ENCODE results near the gene CCNF.

- TF ChIP-seq ZNF592 (IDR thresholded peaks at IDR 0.05) (no peak), RELB (IDR thresholded peaks at IDR 0.05; ENCODE audit: low read depth) (no peak), FOXK2 (IDR thresholded peaks at IDR 0.05) (no peak), ZNF24 (IDR thresholded peaks at IDR 0.05) (no peak), HDAC2 (IDR thresholded peaks at IDR 0.05) (no peak), CTCF (IDR thresholded peaks at IDR 0.05 in 2 of 3, conservative IDR thresholded peaks at IDR 0.05 in 1 of 3; ENCODE audit: control insufficient read depth in 2 of 3, extremely low read depth in 1 of 3, insufficient read depth in 1 of 3, low read depth in 3 of 3, low read length in 3 of 3) (no peak), CREM (IDR thresholded peaks at IDR 0.05; ENCODE audit: low read depth) (no peak), IRF4 (IDR thresholded peaks at IDR 0.05; ENCODE audit: low read depth, low read length) (no peak), RAD21 (IDR thresholded peaks at IDR 0.05; ENCODE audit: insufficient read depth, low read depth, low read length) (no peak), EZH2 (IDR thresholded peaks at IDR 0.05; ENCODE audit: borderline replicate concordance, control insufficient read depth, low read depth, low read length) (no peak), SMC3 (IDR thresholded peaks at IDR 0.05; ENCODE audit: borderline replicate concordance, low read length) (no peak)
Observed at GRCh38 chr16:2427526-2427925, 1.7 kb upstream of the CCNF start.
